ENCODE data around the gene KLF2.
A peak's percentile ranks its signal among the peaks of the same experiment; 100 is the strongest.

Gene KLF2

DNA sequence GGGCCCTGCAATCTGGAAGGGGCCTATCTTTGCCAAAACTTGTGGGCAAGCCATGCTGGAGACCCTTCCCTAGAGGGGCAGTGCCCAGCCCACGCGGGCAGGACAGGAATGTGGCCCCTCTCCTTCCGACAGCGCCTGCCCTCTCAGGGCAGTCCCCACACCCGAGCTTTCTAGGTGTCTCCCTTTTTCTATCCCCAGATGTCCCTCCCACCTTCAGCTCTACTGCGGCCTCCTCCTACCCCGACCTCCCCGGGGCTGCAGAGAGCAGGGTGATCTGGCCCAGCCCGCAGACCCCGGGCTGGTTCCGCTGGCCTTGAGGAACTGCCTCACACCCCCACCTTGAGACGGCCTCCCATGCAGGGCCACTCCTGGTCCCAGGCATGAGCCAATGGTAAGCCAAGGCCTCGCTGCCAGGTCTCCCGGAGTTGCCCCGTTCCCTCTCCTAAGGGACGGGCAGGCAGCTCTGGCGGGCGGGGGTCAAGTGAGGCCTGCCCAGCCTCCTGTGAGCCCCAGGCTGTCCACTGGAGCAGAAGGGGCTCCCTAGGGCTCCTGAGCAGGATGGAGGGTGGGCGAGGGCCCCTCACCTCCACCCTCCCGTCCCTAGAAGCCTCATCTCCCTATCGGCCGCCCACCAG, 39.7 kb downstream of the KLF2 start:
- DNase-seq (ENCODE audit: low spot score), result no peak

DNA sequence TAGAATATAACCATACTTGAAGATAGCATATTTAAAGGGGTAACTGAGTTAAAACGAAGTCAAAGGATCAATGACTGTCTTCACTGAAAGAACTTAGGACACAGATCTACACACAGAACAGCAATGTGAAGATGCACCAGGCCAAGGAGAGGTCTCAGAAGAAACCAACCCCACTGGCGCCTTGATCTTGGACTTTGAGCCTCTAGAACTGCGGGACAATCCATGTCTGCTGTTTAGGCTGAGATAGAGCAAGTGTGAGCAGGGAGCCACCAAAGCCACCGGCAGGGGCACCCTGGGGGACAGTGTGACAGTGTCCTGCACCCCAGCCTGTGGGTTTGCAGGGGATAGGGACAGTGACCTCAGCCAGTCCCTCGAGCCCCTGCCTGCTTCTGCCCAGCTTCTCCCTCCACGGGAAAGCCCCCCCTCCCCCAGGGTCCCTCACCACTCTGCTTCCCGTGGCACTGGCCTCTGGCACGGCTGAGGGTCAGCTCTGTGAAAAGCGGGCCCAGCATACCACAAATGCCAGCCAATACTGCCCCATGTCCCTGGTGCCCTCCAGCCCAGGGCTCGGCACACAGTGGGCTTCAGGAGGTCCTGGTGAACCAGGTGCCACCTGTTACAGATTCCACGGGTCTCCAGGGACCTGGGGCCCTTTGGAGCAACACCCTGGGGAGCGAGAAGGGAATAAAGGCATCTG, 40.8 kb downstream of the KLF2 start:
- DNase-seq (ENCODE audit: low spot score), result no peak

DNA sequence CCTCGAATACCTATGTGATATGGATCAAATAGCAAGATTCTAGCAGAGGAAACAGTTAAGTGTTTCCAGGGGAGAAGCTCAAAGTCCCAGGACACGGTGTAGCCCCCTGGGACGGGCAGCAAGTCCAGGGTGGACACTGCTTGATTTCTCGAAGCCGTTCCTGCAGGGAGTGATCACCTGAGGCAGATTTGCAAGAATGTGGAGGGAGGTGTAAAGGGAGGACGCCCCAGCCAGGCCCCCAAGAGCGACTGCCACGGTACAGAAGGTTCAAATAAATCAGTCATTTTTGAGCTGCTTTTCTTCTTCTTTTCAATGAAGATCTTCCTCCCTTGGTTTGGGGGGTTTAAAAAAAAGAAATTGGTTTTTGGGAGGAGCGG, 41.4 kb downstream of the KLF2 start:
- DNase-seq (ENCODE audit: low spot score), result no peak

DNA sequence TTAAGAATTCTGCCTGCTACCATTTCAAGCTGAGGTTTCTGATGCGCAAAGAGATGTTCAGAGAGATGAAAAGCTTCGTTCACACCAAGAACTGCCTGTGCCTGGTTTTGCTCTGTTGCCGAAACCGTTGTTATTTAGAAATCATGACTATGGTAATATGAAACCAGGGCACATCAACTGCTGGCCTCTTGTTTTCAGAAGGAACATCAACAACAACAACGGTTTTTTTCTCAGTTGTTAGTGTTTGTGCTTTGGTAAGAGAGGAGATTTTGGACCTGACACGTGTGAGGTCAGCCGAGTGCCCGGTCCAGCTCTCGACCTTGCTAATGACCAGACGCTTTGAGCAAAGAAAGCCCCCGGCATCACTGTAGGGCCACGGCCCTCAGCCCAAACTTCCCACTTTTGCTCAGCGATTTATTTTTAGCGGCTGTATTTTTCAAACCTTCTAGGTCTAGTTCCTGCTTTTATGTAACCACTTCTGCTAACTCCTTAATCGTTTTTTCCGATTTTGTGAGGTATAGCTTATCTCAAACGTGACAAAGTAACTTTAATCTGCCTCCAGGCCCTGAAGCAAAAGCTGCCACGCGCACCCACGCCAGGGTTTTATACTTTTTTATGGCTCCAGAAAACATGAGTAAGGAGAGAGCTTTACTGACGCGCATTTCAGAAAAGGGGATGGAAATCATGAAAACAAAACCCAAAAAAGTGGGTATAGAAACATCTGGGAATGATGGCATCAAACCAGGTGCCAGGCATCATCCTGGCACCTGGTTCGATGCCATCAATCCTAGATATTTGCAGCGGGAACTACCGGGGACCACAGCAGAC, 42.0 kb downstream of the KLF2 start:
- DNase-seq (ENCODE audit: low spot score), result peak; percentile 63

DNA sequence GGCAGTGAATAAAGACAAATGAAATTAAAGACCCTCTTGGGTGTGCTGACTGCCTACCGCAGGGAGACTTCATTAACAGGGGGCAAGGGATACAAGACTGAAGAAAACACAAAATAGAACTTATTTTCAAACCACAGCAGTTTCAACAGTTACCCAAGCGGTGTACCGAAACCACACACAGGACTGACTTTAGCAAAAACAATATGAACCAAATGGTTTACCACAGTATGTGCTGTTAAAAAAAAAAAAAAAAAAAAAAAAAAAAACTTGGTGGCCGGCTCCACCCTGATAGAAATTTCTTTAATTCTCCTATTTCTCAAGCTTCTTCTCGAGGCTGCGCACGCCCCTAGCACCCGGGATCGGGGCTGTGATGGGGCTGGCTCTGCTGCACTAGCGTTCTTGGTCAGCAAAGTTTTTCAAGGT, 42.6 kb downstream of the KLF2 start:
- no peak for DNase-seq (ENCODE audit: low spot score)

DNA sequence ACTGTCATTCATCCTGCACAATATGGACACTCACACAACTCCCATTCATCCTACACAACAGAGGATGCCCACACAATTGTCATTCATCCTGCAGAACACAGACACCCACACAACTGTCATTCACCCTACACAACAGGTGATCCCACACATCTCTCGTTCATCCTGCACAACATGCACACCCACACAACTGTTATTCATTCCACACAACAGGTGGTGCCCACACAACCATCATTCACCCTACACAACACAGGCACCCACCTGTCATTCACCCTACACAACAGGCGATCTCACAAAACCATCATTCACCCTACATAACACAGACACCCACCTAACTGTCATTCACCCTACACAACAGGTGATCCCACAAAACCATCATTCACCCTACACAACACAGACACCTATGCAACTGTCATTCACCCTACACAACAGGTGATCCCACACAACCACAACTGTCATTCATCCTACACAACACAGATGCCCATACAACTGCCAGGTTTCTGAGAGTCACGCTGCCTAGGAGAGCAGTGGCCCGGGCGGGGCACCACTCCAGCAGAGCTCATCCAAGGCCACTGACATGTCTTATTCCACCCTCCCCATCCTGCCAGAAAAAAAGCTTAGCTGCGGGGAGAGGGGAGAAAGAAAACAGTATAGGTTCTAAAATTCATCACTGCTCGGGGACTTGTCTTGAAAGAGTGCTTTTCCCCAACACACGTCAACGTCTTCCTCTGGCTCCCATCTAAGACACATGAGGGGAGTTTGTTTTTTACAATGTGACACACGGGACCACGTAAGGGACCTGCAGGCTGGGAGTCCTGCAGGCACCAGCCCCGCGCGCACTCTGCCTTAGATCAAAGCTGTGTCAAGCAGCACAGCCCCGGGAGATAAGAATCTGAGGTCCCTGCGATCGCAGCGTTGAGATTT, 44.0 kb downstream of the KLF2 start:
- DNase-seq (ENCODE audit: low spot score), result no peak

DNA sequence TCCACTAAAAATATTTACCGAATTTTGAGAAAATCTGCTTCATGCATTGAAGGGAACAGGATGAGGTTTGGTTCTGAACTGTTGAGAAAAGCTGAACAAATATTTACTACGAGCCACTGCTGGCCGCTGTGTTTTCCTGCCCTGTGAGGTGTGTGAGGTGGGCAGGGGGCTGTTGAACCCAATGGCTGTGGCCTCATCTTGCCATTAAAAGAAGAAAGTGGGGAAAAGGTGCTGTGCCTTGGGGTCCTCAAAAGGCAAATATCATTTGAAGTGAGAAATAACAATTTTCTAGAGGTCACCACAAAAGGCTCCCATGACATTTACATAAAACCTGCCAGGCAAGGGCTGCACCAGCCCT, 44.7 kb downstream of the KLF2 start:
- DNase-seq (ENCODE audit: low spot score), result no peak

DNA sequence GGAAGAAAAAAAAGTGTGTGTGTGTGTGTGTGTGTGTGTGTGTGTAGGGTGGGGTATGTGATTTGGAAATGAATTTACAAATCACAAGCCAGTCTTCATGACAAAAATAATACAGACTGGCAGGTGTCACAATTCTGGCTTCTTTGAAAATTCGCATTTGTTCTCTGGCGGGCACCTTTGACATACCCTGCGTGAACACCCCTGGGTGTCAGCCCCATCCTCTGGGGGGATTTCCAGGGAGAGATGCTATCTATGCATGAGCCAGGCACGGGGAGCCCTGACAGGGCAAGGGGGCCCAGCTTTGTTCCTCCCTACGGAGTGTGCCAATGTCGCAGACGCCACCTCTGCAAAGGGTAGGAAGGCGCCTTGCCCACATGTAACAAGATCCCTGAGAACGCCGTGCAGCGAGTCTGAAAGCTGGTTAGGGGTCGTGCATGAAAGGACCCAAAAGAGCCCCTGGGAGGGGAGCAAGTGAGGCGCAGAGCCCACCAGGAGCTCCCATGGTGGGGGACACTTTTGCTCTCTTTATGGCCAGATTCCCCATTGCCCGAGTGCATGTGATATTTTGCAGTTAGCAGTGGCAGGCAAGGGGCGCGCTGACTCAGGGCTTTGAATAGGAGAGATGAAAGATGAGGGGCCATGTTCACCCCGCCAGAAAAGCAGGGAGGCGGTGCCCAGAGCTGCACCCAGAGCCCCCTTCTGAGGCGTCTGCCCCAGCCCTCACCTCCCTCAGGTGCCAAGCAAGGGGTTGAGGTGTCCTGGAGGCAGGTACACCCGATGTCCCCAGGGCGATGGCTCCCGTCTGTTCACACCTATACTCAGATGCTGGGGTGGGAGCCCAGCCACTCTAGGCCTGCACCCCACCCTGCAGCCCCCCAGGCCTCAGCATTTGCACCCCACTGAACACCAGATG, 45.3 kb downstream of the KLF2 start:
- no peak for DNase-seq (ENCODE audit: low spot score)

DNA sequence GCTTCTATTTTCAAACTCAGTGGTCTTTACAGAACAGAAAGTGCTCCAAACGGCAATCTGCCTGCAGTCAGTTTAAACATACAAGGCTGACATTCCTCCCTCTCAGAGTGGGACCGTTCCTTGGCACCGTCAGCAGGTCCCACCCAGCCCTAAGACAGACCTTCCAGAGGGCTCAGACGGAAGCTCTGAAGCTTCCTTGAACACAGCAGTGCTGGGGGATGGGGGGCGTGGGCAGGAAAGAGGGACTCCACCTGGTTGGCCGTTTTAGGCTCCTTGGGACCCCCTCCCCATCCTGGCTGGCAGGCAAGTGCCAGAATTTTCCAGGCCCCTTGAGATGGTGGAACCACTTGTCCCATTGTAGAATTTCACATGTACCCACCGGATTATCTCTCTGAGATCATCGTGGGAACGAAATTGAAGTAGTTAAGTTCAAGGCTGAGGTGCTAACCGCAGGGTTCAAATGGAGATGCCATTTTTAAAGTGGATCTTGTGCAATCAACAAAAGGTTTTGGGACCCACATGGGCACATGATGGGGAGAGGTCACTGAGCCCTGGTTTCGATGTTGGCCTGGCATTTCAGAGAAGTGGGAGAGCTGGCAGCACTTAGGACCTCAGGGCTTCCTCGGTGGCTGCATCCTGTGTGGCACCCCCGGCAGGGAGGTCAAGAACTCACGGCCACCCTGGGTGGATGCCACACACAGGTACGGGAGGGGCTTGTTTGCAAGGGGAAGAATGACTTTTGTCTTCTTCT, 46.2 kb downstream of the KLF2 start:
- no peak for DNase-seq (ENCODE audit: low spot score)

DNA sequence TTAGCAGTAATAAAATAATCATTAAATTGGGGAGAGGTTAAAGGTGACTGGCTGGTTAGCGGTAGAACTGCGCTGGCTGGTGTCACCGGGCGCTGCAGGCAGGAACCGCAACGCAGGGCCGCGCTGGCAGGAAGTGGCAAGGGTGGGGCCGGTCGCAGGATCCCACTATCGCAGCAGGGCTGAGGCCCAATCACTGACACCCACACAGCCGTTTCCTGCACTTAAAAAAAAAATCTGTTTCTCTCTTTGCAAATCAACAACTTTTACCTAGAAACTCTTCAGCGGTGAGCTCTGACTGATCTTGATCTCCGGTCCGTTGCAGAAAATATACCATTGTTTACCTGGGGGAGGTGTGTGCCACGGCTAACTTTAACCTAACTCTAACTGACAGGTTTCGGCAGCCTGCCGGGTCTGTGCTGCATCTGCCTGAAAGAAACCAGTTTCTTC, 46.9 kb downstream of the KLF2 start:
- no peak for DNase-seq (ENCODE audit: low spot score)

DNA sequence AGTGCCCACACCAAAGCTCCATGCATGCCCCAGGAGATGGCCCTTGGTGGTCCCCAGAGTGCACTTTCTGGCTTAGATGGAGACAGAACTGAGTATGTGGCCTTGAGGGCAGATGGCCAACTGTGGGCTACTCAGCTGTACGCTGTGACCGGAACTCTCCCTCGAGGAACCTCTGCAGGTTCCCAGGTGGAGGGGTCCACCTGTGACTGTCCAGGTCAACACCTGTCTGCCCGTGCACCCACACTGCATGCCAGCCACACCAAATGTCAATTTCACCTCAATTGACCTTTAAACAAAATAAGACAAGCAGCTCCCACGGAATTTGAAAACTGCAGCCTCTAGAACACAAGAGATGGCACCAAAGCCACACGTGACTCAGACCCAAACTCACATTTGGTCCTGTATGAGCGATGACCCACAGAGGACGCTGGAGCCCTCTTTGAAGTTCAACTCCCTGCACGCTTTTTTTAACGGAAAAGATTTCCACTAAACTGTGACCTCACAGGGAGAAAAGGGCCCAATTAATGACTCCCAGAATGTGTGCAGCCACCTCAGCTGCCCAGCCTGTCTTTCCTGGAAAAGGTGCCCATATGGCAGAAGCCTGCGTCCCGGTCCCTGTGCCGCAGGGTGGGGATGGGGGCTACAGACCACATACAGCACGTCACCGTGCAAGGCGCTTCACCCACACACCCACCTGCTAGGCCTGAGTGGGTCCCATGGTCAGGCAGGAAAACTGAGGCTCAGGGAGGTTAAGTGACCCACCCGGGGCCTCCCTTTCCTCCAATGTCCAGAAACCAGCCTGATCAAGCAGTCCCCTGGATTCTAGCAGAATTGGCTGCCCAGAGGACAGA, 47.7 kb downstream of the KLF2 start:
- no peak for DNase-seq (ENCODE audit: low spot score)

DNA sequence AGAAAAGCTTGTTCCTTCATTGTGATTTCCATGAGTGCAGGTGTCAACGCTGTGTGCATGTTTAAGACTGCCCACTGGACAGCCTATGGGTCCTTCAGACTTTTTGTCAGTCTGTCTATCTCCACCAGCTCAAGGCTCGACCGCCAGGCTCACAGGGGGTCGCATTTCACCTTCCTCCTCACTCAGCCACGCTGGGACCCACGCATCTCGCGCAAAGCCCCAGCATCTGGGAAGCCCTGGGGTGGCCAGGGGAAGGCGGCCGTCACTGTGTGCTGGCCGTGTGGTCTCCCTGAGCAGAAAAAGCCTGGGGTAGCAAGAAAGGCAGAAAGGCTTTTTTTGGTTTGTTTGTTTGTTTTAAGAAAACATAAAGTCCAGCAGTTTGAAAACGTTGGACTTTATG, 48.5 kb downstream of the KLF2 start:
- DNase-seq (ENCODE audit: low spot score), result no peak

DNA sequence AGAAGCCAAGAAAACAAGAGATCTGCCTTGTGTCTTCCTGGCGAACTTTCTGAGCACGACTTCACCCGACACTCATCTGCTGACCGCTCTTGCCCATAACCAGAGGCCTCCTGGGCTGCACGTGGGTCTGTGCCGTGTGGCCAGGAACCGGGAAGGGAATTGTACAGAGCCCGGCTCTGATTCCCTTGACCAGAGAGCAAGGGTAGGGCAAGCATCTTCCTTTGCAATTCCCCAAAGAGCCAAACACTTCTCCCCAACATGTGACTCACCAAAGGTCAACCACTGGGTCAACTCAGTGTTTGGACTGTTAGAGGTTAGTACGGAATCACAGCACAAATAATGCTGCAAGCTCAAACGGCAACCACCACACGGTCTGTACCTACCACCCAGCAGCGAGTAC, 48.9 kb downstream of the KLF2 start:
- no peak for DNase-seq (ENCODE audit: low spot score)

DNA sequence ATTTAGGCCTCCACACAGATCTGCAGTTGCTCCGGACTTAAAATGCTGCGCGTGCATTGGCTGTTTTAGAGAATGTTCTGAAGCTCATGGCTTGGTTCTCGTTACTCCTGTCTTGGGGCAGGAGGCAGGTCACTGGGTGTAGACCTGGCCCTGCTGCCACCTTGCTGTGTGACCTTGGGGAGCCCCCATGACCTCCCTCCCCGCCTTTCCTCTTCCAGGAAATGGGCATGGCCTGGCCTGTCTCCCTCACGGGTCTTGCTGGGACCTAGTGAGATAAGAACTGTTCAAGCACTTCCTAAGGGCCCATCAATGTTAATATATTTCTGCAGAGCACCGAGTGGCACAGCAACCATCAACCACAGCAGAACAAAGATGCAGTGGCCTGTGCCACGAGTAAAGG, 49.4 kb downstream of the KLF2 start:
- no peak for DNase-seq (ENCODE audit: low spot score)

DNA sequence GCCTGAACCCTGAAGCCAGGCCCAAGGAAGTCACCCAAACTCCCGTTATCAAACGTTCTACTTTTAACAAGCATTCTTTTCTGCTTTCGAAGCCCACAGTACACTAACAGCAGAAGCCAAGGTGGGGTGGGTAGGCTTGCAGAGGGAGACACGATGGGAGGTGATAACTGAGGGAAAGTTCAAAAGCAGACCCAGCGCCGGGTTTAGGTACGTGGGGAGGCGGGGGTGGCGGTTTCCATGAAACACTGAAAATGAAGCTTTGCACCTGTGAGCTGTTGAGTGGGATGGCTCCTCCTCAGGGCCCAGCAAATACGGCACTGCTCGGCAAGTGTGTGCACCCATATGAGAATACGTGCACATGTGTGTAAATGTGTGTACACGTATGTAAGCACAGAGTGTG, 49.8 kb downstream of the KLF2 start:
- DNase-seq (ENCODE audit: low spot score), result no peak

DNA sequence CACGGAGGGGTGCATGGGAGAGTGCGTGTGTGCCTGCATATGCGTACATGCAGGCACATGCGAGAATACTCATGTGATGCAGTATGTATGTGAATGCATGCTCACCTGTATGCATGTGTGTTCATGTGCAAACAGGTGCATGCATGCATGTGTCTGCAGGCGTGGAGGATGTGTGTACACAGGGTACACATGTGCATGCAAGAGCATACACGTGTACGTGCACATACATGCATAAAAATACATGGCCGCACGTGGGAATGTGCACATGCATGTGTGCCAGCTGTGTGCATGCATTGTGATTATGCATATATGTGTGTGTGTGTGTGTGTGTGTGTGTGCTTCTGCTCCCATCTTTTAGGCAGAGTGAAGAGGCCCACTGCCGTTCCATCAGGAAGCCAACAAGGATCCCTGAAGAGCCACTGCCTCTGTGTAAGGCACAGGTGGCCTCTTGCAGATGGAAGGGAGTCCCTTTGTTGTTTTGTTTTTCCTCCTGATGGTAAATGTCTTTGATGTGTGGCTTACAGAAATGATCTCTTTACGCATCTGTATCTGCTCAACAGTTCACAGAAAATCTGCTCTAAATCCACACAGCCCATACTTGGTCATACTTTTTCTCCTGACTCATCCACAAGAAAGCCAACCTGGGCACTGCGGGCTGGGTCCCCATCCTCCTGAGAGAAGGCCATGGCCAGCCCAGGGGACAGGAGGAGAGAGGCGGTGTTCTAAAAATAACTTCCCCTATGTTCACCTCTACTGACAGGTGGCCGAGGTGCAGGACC, 50.7 kb downstream of the KLF2 start:
- no peak for DNase-seq (ENCODE audit: low spot score)

DNA sequence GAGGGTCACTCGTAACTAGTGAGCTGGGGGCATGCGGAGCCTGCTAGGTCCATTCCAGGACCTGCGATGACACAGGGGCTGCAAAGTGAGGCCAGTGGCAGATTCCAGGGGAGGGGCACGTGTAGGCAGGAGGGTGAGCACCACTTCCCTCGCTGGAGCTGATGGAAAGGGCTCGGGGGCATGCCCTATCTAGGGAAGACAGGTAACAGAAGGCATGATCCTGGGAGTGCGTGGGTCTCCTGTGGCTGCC, 51.2 kb downstream of the KLF2 start:
- DNase-seq (ENCODE audit: low spot score), result no peak

DNA sequence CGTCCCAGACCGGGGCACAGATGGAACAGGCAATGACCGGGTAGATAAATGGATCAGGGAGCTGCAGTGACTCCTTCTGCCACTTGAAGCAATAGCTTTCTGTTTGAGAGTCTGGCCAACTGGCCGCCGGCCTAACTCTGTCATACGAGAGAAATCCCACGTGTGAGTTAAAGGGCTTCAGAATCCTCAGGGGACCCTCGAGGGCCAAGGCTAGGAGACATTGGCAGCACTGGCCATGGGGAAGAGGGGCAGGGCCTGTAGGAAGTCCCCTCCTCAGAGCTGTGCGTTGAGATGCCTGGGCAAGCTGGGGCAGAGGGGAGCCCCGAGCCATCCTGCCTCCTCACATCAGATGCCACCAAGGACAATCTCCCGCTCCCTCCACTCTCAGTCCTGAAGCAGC, 51.6 kb downstream of the KLF2 start:
- no peak for DNase-seq (ENCODE audit: low spot score)

DNA sequence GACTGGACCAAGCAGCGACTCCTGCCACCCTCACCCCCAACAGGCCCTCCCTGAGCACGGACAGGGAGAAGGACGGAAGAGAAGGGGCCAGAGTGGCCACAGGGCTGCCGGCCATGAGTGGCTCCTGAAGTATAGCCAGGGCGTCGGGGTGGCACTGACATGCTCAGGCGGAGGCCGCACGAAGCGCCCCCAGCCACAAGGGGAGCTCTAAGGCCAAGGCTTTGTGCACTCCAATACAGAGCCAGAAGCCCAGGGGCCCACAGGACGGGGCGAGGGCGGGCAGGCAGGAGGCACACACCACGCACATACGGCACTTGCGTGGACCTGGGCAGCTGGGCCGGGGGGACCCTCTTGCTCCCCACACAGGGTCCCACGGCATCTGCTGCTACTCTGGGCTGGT, 52.0 kb downstream of the KLF2 start:
- no peak for DNase-seq (ENCODE audit: low spot score)

Measured in pons (tissue), 1 donor.